Measurements from ENCODE around the gene BCL2A1.
"Not testable (repeated sequence)": the region's sequence is repeated elsewhere in the genome, so short reads cannot be mapped to it uniquely, and the experiment has no call there.

BCL2A1 gene

DNA sequence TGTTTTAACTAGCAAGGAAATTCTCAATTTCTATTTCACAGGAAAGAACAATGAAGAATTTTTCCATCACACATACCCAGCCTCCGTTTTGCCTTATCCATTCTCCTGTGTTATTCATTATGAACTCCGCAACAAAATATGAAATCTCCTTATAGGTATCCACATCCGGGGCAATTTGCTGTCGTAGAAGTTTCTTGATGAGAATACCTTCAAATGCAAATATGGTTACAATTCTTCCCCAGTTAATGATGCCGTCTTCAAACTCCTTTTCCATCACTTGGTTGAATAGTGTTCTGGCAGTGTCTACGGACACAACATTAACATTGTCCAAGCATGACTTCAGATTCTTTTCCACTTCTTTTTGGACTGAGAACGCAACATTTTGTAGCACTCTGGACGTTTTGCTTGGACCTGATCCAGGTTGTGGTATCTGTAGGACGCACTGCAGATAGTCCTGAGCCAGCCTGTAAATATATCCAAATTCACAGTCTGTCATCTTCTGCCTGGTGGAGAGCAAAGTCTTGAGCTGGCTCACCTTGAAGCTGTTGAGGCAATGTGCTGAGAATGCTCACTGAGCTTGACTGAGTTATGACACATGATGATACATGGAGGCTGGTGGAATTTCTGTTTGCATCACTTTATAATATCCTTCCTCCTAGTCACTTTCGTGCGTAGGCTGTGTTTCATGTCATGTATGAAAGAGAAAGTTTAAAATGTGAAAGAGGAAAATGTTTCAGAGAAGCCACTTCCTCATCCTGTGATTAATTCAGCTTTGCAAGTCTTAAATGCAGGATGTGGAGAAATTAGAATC lies at the start of gene BCL2A1:
Gene BCL2A1 (minus strand): TSS at position 573 of the 811 bp plus-strand sequence. CDS start 77 bp downstream, at position 496.
- DNase-seq (ENCODE audit: low read depth), result peak; percentile 85

- no peak for DNase-seq (ENCODE audit: low read depth)
Measured at GRCh38 chr15:80020731-80021130, 49.7 kb upstream of the BCL2A1 start.

- DNase-seq (ENCODE audit: low read depth), result not testable (repeated sequence)
Measured at GRCh38 chr15:80020149-80020548, 49.2 kb upstream of the BCL2A1 start.

GRCh38 chr15:80019168-80019745 lies 48.3 kb upstream of the BCL2A1 start:
- DNase-seq (ENCODE audit: low read depth), result no peak

GRCh38 chr15:80017139-80017538 lies 46.1 kb upstream of the BCL2A1 start:
- not testable (repeated sequence) for DNase-seq (ENCODE audit: low read depth)

GRCh38 chr15:80016506-80016905 lies 45.5 kb upstream of the BCL2A1 start:
- DNase-seq (ENCODE audit: low read depth), result not testable (repeated sequence)

- DNase-seq (ENCODE audit: low read depth), result no peak
Measured at GRCh38 chr15:80015156-80015555, 44.2 kb upstream of the BCL2A1 start.

- DNase-seq (ENCODE audit: low read depth), result not testable (repeated sequence)
Measured at GRCh38 chr15:80014186-80014585, 43.2 kb upstream of the BCL2A1 start.

GRCh38 chr15:80012060-80012726 lies 41.2 kb upstream of the BCL2A1 start:
- no peak for DNase-seq (ENCODE audit: low read depth)

- no peak for DNase-seq (ENCODE audit: low read depth)
Measured at GRCh38 chr15:80011596-80011995, 40.6 kb upstream of the BCL2A1 start.

- peak; percentile 62 for DNase-seq (ENCODE audit: low read depth)
Measured at GRCh38 chr15:80011041-80011523, 40.1 kb upstream of the BCL2A1 start.

DNA sequence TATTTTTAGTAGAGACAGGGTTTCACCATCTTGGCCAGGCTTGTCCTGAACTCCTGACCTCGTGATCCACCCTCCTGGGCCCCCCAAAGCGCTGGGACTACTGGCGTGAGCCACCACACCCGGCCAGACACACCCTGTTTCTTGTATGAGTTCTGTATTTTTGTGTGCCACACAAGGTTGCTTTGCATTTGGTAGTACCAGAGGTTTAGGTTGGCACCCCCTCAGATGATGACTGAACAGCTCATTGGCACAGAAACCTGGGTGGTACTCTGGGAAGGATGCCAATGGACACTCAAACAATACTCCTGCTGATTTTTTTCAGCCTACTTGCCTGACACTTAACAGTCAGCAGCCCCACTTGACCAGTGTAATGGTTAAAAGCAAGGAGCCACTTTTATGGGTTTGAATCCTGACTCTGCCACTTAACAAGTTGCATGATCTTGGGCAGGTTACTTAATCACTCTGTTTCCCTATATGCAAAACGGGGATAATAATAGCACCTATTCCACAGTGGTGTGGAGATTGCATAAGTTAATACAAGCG lies 39.2 kb upstream of the BCL2A1 start:
- DNase-seq (ENCODE audit: low read depth), result no peak

- DNase-seq (ENCODE audit: low read depth), result no peak
Measured at GRCh38 chr15:80007532-80007931, 36.5 kb upstream of the BCL2A1 start.

GRCh38 chr15:80006946-80007345 lies 36.0 kb upstream of the BCL2A1 start:
- DNase-seq (ENCODE audit: low read depth), result no peak

- DNase-seq (ENCODE audit: low read depth), result no peak
Measured at GRCh38 chr15:80003934-80004472, 33.0 kb upstream of the BCL2A1 start.

DNA sequence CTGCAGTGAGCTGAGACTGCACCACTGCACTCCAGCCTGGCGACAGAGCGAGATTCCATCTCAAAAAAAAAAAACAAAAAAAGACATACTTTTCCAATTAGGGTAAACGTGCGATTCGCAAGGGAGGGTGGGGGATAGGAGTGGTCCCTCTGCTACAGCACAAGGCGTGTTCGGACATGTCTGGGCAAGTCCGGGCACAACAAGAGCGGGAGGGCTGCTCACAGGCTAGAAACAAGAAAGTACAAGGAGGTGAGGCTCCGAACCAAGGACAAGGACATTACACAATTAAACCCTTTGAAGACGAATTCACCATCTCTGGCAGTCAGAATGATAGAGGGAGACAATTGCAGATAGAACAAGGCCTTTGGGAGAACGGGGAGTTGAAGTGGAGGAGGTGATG lies 32.2 kb upstream of the BCL2A1 start:
- no peak for DNase-seq (ENCODE audit: low read depth)

GRCh38 chr15:80002267-80002666 lies 31.3 kb upstream of the BCL2A1 start:
- no peak for DNase-seq (ENCODE audit: low read depth)

GRCh38 chr15:79994615-79995014 lies 23.6 kb upstream of the BCL2A1 start:
- peak; percentile 19 for DNase-seq (ENCODE audit: low read depth)

DNA sequence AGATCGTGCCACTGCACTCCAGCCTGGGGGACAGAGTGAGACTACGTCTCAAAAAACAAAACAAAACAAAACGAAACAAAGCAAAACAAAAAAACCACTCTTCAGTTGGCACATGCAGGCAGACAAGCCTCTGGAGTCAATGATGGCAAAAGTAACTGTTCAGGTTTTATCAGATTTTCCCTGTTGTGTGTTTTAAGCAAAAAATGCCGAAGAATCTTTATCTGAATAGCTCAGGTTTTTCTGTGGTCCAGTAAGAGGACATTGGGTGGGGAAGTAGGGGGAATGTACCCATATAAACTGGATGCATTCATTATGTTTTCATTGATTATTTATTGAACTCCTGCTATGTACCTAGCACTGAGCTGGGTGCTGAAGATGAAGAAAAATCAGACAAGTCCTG lies 20.8 kb upstream of the BCL2A1 start:
- no peak for DNase-seq (ENCODE audit: low read depth)

DNA sequence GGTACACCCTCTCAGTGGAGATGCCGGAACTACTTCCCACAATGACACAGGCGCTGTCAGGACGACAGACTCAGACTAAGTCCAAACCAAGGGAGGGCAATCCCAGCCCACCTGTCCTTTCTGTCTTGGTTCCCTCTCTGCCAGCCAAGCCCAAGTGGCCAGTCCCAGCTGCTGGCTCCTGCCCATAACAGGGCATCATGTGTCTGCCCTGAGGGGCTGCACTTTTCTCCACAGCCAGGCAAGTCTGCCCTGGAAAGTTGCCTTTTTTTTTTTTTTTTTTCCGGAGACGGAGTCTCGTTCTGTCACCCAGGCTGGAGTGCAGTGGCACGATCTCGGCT lies 20.0 kb upstream of the BCL2A1 start:
- DNase-seq (ENCODE audit: low read depth), result no peak

DNA sequence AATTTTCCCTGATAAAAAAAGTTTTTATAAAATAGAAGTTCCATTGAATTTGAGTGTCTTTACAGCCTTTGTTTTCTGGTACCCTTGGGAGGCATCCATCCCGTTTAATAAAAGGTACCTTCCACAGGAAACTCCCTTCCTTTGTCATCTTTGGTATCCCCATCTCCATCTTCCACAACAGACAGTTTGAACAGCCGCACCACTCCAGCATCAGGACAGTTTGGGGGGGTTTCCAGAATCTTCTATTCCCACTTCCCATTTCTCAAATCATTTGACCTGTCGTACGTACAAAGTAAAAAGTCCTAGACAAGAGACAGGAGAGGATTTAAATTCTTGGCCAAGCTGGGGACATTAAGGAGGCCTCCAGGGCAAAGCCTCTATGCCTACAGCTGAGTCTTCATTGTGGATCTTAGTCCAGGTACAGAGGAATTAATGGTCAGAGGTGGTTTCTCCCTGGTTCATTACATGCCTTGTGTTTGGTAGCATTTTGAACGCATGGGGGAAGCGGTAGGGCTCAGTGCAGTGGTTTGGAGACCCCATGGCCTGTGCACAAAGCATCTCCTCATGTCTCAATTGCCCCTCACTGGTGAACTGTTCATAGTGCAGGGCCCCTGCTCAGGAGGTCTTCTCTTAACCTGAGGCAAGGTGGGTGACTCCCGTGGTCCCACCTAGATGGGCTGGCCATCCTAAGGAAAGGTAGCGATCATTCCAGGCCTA lies 19.4 kb upstream of the BCL2A1 start:
- DNase-seq (ENCODE audit: low read depth), result no peak

GRCh38 chr15:79989682-79990081 lies 18.7 kb upstream of the BCL2A1 start:
- no peak for DNase-seq (ENCODE audit: low read depth)
